GM19193 (cell line): Measurements from ENCODE around the gene MAP2.

Experiments
- POLR2A ChIP-seq: IDR thresholded peaks from 4 replicates; pipeline ENCODE4 v1.6.1; 2011; ENCODE audit not compliant: insufficient read depth, insufficient read length; ENCODE audit errors: extremely low read depth

MAP2 gene

GRCh38 chr2:209661286-209661894 is 237.5 kb downstream of the MAP2 start:
- TF ChIP-seq POLR2A, result no peak

- no peak for TF ChIP-seq POLR2A
These were observed 238.2 kb downstream of the MAP2 start for GRCh38 chr2:209662021-209662420.

DNA sequence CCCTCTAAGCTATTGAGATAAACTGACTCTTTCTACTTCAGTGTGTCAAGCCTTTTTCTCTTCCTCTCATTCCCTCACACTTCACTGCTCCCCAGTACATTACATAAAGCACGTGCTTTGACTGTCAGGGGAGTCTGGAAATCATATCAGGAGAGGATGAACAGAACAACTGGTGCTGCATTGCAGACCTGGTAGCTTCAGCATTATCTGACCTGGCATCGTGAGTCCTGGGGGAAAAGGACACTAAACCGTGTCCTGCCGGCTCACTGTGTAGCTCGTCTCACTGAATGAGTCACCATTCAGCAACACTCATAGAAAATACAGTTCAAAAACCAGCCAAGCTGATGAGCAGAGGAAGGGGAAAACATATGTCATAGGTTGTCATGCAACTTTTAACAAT is 239.3 kb downstream of the MAP2 start:
- no peak for TF ChIP-seq POLR2A

GRCh38 chr2:209663656-209664055 is 239.8 kb downstream of the MAP2 start:
- no peak for TF ChIP-seq POLR2A

DNA sequence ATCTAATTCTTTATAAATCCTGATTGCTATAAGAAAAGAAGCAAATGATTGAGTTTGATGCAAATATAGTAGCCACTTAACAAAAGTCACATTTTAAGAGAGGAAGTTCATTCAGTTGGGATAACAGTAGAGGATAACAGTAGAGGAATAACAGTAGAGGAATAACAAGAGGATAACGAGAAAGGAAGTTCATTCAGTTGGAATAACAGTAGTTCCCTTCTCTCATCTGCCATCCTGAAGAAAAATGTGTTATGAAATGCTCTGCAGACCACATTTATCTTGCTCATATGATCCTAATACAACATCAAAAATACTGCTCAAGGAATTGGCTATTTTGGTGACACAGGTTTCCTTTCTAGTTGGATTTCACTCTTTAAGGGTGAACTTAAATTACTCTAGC is 242.4 kb downstream of the MAP2 start:
- no peak for TF ChIP-seq POLR2A

GRCh38 chr2:209671020-209671680 is 247.3 kb downstream of the MAP2 start:
- no peak for TF ChIP-seq POLR2A

DNA sequence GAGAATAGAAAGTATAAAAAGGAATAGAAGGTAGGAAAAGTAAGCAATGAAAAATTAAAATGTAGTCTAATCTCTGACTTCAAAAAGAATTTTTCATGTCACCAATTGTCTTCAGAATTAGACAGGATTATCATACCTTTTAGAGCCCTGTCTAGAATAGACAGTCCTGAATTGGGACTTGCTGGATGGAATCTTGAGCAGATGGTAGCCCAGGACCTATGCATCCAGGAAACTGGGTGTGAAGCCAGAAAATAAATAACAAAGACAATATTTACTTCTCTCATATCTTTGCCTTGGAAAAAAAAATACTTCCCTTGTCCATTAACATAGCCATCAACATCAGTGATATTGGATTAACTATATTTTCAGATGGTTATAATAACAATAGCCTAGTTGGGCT is 250.0 kb downstream of the MAP2 start:
- no peak for TF ChIP-seq POLR2A

- no peak for TF ChIP-seq POLR2A
These were observed 256.7 kb downstream of the MAP2 start for GRCh38 chr2:209680596-209680995.

DNA sequence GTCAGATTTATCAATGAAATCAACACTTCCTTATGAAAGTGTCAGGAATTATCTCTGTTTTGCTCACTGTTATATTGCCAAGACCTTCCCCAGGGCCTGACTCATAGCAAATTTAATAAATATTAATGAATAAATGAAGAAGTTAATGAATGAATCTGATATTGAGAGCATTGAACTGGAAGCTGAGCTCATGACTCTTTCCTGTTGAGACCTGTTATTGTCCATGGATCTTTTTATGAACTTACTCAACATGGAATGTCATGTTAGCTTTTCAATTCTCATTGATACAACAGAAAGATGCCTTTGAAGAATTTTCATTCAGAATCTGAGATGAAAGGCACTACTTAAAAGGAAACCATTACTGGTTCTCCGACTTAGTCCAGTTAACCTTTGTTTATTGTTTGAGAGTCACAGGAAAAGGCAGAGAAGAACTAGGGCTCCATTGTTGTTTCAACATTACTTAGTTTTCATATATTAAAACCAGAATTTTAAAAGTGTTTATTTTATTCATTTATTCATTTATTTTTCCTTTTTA is 257.4 kb downstream of the MAP2 start:
- no peak for TF ChIP-seq POLR2A

DNA sequence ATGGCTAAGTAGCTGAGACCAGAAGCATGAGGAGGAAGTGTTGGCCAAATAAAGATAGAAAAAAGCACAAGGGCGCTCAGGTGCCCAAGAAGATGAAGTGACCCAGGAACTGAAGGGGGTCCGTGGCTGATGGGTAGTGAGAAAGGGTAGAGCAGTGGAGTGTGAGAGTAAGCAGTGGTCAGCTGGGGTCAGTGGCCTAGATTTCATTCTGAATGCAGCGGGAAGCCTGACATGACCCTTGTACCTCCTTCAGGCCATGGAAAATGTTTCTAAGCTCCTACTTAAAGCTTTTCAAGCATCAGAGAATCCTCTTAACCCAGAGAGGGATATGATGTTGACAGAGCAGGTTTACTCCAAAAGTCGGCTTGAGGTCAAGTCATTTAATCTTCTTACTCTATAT is 258.8 kb downstream of the MAP2 start:
- TF ChIP-seq POLR2A, result no peak

DNA sequence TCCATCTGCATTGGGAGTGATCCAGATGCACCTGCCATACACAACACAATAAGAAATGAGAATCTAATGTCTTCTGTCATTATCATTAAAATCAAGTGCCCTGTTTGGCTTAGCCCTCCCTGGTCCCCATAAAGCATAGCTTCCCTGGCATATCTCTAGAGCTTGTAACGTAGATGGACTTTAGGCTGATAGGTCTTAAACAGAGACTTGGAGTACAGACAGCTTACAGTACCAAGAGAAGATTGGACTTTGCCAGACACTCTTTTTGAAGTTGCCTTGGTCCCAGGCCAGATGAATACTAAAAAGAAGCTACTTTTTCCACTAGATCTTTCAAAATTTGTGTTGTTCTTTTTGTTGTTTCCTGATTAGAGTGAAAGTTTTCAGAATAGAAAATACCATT is 261.5 kb downstream of the MAP2 start:
- TF ChIP-seq POLR2A, result no peak

DNA sequence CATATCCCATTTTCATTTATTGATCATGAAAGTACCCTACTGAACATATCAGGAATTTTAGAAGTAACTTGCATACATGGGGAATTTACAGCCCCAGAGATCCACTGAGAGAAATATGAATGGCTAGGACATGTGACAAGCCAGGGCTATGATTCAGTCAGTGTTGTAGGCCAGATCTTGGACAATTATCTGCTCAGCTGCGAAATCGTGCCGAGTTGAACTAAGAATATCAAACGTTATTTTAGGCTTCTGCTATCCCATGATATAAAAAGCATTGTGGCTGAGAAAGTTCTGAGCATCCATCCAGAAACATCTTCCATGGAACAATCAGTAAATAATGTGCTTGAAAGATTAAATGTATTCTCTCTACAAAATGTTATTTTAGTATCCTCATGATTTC is 262.1 kb downstream of the MAP2 start:
- TF ChIP-seq POLR2A, result no peak

- no peak for TF ChIP-seq POLR2A
These were observed 262.6 kb downstream of the MAP2 start for GRCh38 chr2:209686448-209686847.

GRCh38 chr2:209687323-209687969 is 263.6 kb downstream of the MAP2 start:
- TF ChIP-seq POLR2A, result no peak

- no peak for TF ChIP-seq POLR2A
These were observed 264.5 kb downstream of the MAP2 start for GRCh38 chr2:209688385-209688784.

GRCh38 chr2:209690029-209690754 is 266.3 kb downstream of the MAP2 start:
- TF ChIP-seq POLR2A, result no peak

DNA sequence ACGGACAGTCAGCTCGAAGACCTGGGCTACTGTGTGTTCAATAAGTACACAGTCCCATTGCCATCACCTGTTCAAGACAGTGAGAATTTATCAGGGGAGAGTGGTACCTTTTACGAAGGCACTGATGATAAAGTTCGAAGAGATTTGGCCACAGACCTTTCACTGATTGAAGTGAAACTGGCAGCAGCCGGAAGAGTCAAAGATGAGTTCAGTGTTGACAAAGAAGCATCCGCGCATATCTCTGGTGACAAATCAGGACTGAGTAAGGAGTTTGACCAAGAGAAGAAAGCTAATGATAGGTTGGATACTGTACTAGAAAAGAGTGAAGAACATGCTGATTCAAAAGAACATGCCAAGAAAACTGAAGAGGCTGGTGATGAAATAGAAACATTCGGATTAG is 270.9 kb downstream of the MAP2 start:
- no peak for TF ChIP-seq POLR2A
